Stomach (tissue), 9 donors: ENCODE results near the gene VAV2. TPM values are rescaled to one million over a fixed set of nuclear protein-coding genes. Genes with fewer than 3 reads are reported as not detected.

ENCODE experiments used
- DNase-seq, 2 donors: peaks; one replicate each; pipeline versions ENCODE4 v3.0.0 to v3.0.0-alpha.2; 2013 to 2019
- H3K27ac ChIP-seq, 5 donors: fragments of 200-600 bp in 4 of 5; sonication (generic) in 4 of 5; one replicate each; pipeline ENCODE4 v1.5.1; 2013 to 2019; ENCODE audit warnings: mild to moderate bottlenecking in 1 of 5, moderate library complexity in 1 of 5
- H3K27me3 ChIP-seq, 3 donors: fragments of 200-600 bp; sonication (generic); one replicate each; pipeline ENCODE4 v1.5.1; 2017 to 2019; ENCODE audit warnings: mixed run types in 1 of 3
- H3K36me3 ChIP-seq, 4 donors: fragments of 200-600 bp; sonication (generic); 1 replicate in 3 of 4; 2 replicates in 1 of 4; pipeline ENCODE4 v1.5.1; 2016 to 2019
- H3K4me1 ChIP-seq, 4 donors: fragments of 200-600 bp; sonication (generic); one replicate each; pipeline ENCODE4 v1.5.1; 2016 to 2019
- H3K4me3 ChIP-seq, 4 donors: fragments of 200-600 bp; sonication (generic) in 3 of 4; one replicate each; pipeline ENCODE4 v1.5.1; 2016 to 2019; ENCODE audit warnings: mild to moderate bottlenecking in 1 of 4
- H3K9me3 ChIP-seq, 4 donors: fragments of 200-600 bp; sonication (generic); one replicate each; pipeline ENCODE4 v1.5.1; 2016 to 2019
- CTCF ChIP-seq, 7 experiments: fragments of 450-650 bp in 4 of 7; fragments of 200-600 bp in 3 of 7; sonication (generic) in 3 of 7; IDR thresholded peaks; one replicate each; pipeline ENCODE4 v1.5.1; 2016 to 2019; ENCODE audit warnings: antibody characterized with exemption in 7 of 7, control low read depth in 2 of 7, mild to moderate bottlenecking in 1 of 7
- EP300 ChIP-seq: sonication (generic); formaldehyde crosslinking; IDR thresholded peaks from one replicate; pipeline ENCODE4 v1.6.1; 2017; ENCODE audit warnings: antibody characterized with exemption
- POLR2A ChIP-seq, 4 donors: fragments of 450-650 bp; IDR thresholded peaks; one replicate each; pipeline ENCODE4 v1.6.1; 2016; ENCODE audit warnings: antibody characterized with exemption in 4 of 4, control low read depth in 2 of 4, mild to moderate bottlenecking in 1 of 4, moderate library complexity in 1 of 4
- POLR2AphosphoS5 ChIP-seq, 3 donors: sonication (generic); formaldehyde crosslinking; IDR thresholded peaks; one replicate each; pipeline ENCODE4 v1.6.1; 2016; ENCODE audit warnings: antibody characterized with exemption in 3 of 3
- WGBS, 5 donors: extraction: QIAGEN DNeasy Blood & Tissue Kit in 3 of 5; methylation state at CpG; one replicate each; pipeline versions ENCODE4 v1.1.5 to v1.1.7; 2013 to 2018; 5-methylcytosine and 5-hydroxymethylcytosine counted together
- intact Hi-C: fragments of 100-400 bp; cut with DNase I; formaldehyde crosslinking; loops from one replicate; pipeline ENCODE4 v1.15.1; 2023; ENCODE audit warnings: low total_unique reads
- polyA plus RNA-seq, 3 donors: library from polyadenylated mRNA; stranded (reverse); fragments of 200-250 nt; gene quantifications; one replicate each; pipeline ENCODE4 v1.2.3, GENCODE V29; 2013
- total RNA-seq, 5 donors: library from RNA; depleted of rRNA; stranded (reverse); fragments of >200 nt; gene quantifications; one replicate each; pipeline versions ENCODE4 v1.1.0 to v1.2.3, GENCODE V29; 2014 to 2016
- donor health status: healthy with polysubstance abuse.
- donor health status: Bipolar disorder and iron deficiency.
- donor health status: healthy.

Gene VAV2
- total and polyA plus RNA-seq, 8 donors = 4.1 to 14.2 (median 7.0) TPM

DNA sequence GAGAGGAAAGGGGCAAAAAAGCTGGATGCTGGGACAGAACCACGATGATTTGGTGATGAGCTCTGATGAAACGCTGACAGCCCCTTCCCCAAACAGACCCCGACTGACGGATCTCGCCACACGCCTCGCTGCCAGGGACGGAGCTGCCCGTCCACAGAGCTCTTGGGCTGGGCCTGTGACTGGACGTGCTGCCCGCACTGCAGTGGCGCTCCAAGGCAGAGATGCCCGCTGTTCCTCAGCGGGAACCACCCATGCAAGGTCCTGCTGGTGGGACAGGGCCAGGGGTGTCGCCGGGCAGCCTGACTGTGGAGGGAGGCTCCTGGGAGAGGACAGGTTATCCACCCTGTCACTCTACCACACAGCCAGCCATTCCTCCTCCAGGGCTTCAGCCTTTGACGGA lies 187.9 kb downstream of the VAV2 start:
- Histone ChIP-seq H3K36me3 (peaks cover 10 to 61% (median 52%) of the 10 kb centered on the region in 4 donors), H3K4me1 (no peaks in the 10 kb centered on the region), H3K27ac (no peak overlapping the region), H3K27me3 (no peaks in the 10 kb centered on the region), H3K9me3 (no peaks in the 10 kb centered on the region), H3K4me3 (no peak overlapping the region)
- 85 to 97% (median 93%) methylated on average over 5 to 17 of the region's 17 CpGs for WGBS, 5 donors
- TF ChIP-seq CTCF (IDR thresholded peaks at IDR 0.05) (no peak), POLR2A (IDR thresholded peaks at IDR 0.05) (no peak), POLR2AphosphoS5 (IDR thresholded peaks at IDR 0.05) (no peak), EP300 (no peak)
- DNase-seq = no peak
- intact Hi-C loops = no loop called here

DNA sequence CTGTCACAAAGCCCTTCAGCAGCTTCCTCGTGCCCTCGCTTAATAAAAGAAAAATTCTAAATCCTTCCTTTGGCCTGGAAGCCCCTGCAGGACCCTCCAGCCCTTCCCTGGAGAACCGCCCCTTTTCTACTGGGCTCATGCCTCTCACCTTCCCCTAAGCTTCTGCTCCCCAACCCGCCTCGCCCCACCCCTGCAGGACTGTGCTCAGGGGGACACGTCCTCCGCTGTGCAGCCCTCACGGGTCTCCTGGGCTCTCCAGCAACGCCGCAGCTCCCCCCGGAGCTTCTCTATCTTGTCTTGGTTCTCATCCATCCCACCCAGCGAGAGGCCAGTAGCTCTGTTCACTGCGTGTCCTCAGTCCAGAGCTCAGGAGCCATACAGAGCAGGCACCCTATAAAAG lies 188.4 kb downstream of the VAV2 start:
- intact Hi-C loops = no loop called here
- 86 to 94% (median 89%) methylated on average over 13 of the region's 13 CpGs for WGBS, 5 donors
- Histone ChIP-seq H3K27me3 (no peaks in the 10 kb centered on the region), H3K27ac (no peak overlapping the region), H3K4me3 (no peak overlapping the region), H3K9me3 (no peaks in the 10 kb centered on the region), H3K36me3 (peaks cover 8 to 60% (median 50%) of the 10 kb centered on the region in 4 donors), H3K4me1 (no peaks in the 10 kb centered on the region)
- TF ChIP-seq POLR2A (IDR thresholded peaks at IDR 0.05) (no peak), POLR2AphosphoS5 (IDR thresholded peaks at IDR 0.05) (no peak), CTCF (IDR thresholded peaks at IDR 0.05) (no peak), EP300 (no peak)
- no peak for DNase-seq

DNA sequence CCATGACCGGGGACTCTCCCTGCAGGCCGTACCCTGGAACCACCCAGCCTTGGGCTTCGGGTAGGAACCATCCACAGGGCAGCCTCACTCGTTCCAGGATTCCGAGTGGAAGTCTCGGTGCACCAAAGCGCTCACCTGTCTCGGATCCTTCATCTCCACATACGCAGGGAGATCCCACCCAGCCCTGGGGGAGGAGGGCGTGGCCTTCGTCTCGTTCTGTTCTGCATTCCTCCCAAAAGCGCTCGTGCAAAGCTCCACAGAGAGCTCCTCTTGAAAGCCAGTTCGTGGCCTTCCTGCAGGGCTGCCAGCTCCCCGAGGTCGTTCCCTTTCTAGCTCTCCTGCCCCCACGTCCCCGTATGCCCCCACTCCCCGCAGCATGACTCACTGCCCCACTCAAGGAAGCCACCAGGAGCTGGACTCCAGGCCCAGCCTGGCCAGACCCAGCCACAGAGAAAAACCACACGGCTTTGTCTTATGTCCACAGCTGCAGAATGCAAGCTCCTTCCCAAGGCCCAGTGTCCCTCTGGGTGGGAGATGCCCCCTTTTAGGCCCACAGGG lies 189.0 kb downstream of the VAV2 start:
- no peaks in the 10 kb centered on the region for H3K27me3 ChIP-seq
- intact Hi-C loops = no loop called here
- H3K4me3 ChIP-seq = no peak overlapping the region
- WGBS, 5 donors = 67 to 85% (median 79%) methylated on average over 21 of the region's 21 CpGs
- H3K4me1 ChIP-seq = no peaks in the 10 kb centered on the region
- peaks cover 8 to 54% (median 45%) of the 10 kb centered on the region in 4 donors for H3K36me3 ChIP-seq
- H3K9me3 ChIP-seq = no peaks in the 10 kb centered on the region
- no peak for DNase-seq
- H3K27ac ChIP-seq = no peak overlapping the region
- no peak for TF ChIP-seq POLR2A (IDR thresholded peaks at IDR 0.05)
- TF ChIP-seq POLR2AphosphoS5 (IDR thresholded peaks at IDR 0.05) = no peak
- TF ChIP-seq CTCF (IDR thresholded peaks at IDR 0.05) = no peak
- no peak for TF ChIP-seq EP300

- Histone ChIP-seq H3K4me3 (no peak overlapping the region), H3K27ac (no peak overlapping the region), H3K9me3 (no peaks in the 10 kb centered on the region), H3K4me1 (no peaks in the 10 kb centered on the region), H3K36me3 (peaks cover 8 to 40% (median 37%) of the 10 kb centered on the region in 4 donors), H3K27me3 (no peaks in the 10 kb centered on the region)
- intact Hi-C loops = no loop called here
- TF ChIP-seq POLR2AphosphoS5 (IDR thresholded peaks at IDR 0.05) (no peak), EP300 (no peak), POLR2A (IDR thresholded peaks at IDR 0.05) (no peak), CTCF (IDR thresholded peaks at IDR 0.05) (no peak)
- 90 to 95% (median 92%) methylated on average over 10 of the region's 10 CpGs for WGBS, 5 donors
- DNase-seq = no peak
These were observed 190.4 kb downstream of the VAV2 start for GRCh38 chr9:133801739-133802138.
